Loucy (cell line): ENCODE results near the gene PRTG.

Experiments used
- H2AFZ ChIP-seq: fragments of 200-600 bp; sonication (generic); 2 replicates; pipeline ENCODE4 v1.6.0; 2016; ENCODE audit warnings: antibody characterized with exemption, mild to moderate bottlenecking, low read length, moderate library complexity
- H3F3A ChIP-seq: fragments of 200-600 bp; 2 replicates; pipeline ENCODE4 v1.6.0; 2016; ENCODE audit warnings: antibody characterized with exemption, low read depth, mild to moderate bottlenecking
- H3K27me3 ChIP-seq: fragments of 200-600 bp; sonication (generic); 2 replicates; pipeline ENCODE4 v1.6.1; 2014; ENCODE audit warnings: low read length, mild to moderate bottlenecking; ENCODE audit not compliant: insufficient read depth, poor library complexity, severe bottlenecking
- H3K36me3 ChIP-seq: fragments of 200-600 bp; sonication (generic); 2 replicates; pipeline ENCODE4 v1.6.1; 2016; ENCODE audit warnings: low read length; ENCODE audit not compliant: insufficient read depth
- H3K4me1 ChIP-seq: fragments of 200-600 bp; sonication (generic); 2 replicates; pipeline ENCODE4 v1.5.1; 2014; ENCODE audit warnings: low read length, mild to moderate bottlenecking; ENCODE audit not compliant: insufficient read depth, poor library complexity, severe bottlenecking
- H3K4me2 ChIP-seq: fragments of 200-600 bp; sonication (generic); 2 replicates; pipeline ENCODE4 v1.6.0; 2014; ENCODE audit warnings: antibody characterized with exemption, low read length, low read depth, mild to moderate bottlenecking; ENCODE audit not compliant: poor library complexity, severe bottlenecking
- H3K4me3 ChIP-seq: fragments of 200-600 bp; sonication (generic); 2 replicates; pipeline ENCODE4 v1.5.1; 2014; ENCODE audit warnings: low read length, mild to moderate bottlenecking, mixed read lengths; ENCODE audit not compliant: poor library complexity, severe bottlenecking
- H3K79me2 ChIP-seq: fragments of 200-600 bp; sonication (generic); 2 replicates; pipeline ENCODE4 v1.6.1; 2014; ENCODE audit warnings: low read length; ENCODE audit not compliant: insufficient read depth
- H3K9ac ChIP-seq: fragments of 200-600 bp; sonication (generic); 2 replicates; pipeline ENCODE4 v1.6.0; 2014; ENCODE audit warnings: mild to moderate bottlenecking, low read depth, low read length, moderate library complexity; ENCODE audit not compliant: poor library complexity, severe bottlenecking
- H3K9me2 ChIP-seq: fragments of 200-600 bp; sonication (generic); replicated peaks from 2 replicates; pipeline ENCODE4 v1.6.1; 2016; ENCODE audit warnings: low read depth, low read length, mixed read lengths
- H3K9me3 ChIP-seq: fragments of 200-600 bp; sonication (generic); 2 replicates; pipeline ENCODE4 v1.6.1; 2014; ENCODE audit warnings: mild to moderate bottlenecking, antibody characterized with exemption, low read length, low read depth; ENCODE audit not compliant: insufficient read depth
- H4K20me1 ChIP-seq: fragments of 200-600 bp; sonication (generic); 2 replicates; pipeline ENCODE4 v1.6.0; 2014; ENCODE audit warnings: antibody characterized with exemption, low read length, mild to moderate bottlenecking; ENCODE audit not compliant: insufficient read depth, poor library complexity, severe bottlenecking
- EZH2phosphoT487 ChIP-seq: fragments of 200-600 bp; IDR thresholded peaks from 2 replicates; pipeline ENCODE4 v1.6.1; 2018; ENCODE audit warnings: antibody characterized with exemption, mild to moderate bottlenecking, moderate library complexity, borderline replicate concordance
- TF ChIP-seq, protein P1 (sequence below): fragments of 200-600 bp; sonication (generic); conservative IDR thresholded peaks from 2 replicates; pipeline ENCODE4 v1.5.1; 2014; ENCODE audit warnings: mild to moderate bottlenecking, antibody characterized with exemption, low read length

The PRTG gene

DNA sequence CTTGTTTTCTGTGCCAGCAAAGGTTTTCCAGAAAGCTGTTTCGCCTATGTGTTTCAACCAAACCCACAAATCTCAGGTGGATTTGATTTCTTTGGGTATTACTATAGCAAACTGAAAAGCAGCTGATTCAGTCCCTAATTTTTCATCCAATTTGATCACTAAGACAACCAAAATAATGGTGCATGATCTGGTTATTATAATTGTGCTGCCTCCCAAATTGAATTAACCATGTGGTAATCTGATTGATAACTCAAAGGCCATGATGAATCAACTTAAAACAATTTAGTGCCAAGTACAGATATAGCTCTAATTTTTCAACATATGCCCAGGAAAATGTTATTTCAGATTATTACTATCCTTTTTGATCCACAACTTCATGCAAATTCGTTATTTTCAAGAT lies 30.6 kb downstream of the PRTG start:
- Histone ChIP-seq H3K4me2 (no peak overlapping the region), H3K36me3 (no peaks in the 10 kb centered on the region), H3K4me3 (no peak overlapping the region), H3K27me3 (no peaks in the 10 kb centered on the region), H4K20me1 (no peaks in the 10 kb centered on the region), H3K9ac (no peak overlapping the region), H2AFZ (no peak overlapping the region), H3F3A (no peaks in the 10 kb centered on the region), H3K9me2 (no peaks in the 10 kb centered on the region), H3K79me2 (no peaks in the 10 kb centered on the region), H3K4me1 (peaks cover 5% of the 10 kb centered on the region), H3K9me3 (no peaks in the 10 kb centered on the region)
- TF ChIP-seq, protein P1, sequence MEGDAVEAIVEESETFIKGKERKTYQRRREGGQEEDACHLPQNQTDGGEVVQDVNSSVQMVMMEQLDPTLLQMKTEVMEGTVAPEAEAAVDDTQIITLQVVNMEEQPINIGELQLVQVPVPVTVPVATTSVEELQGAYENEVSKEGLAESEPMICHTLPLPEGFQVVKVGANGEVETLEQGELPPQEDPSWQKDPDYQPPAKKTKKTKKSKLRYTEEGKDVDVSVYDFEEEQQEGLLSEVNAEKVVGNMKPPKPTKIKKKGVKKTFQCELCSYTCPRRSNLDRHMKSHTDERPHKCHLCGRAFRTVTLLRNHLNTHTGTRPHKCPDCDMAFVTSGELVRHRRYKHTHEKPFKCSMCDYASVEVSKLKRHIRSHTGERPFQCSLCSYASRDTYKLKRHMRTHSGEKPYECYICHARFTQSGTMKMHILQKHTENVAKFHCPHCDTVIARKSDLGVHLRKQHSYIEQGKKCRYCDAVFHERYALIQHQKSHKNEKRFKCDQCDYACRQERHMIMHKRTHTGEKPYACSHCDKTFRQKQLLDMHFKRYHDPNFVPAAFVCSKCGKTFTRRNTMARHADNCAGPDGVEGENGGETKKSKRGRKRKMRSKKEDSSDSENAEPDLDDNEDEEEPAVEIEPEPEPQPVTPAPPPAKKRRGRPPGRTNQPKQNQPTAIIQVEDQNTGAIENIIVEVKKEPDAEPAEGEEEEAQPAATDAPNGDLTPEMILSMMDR: no peak
- no peak for TF ChIP-seq EZH2phosphoT487

DNA sequence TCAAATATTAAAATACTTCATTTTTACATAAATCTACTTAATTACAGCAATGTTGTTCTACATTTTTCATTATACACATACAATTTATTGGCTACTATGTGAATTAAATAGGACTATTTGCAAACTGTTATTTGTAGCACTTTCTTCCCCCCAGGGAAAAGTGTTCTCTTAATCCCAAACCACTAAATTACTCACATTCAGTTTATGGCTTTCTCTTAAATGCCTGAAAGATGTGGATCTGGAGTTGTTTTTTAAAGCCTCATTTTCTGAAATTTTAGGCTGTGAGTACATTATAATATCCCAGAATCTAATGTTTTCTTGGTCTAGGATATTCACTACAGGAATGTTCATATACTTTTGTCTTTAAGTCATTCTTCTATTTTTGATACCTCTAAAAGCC lies 32.7 kb downstream of the PRTG start:
- no peaks in the 10 kb centered on the region for H3K79me2 ChIP-seq
- H3F3A ChIP-seq: no peaks in the 10 kb centered on the region

DNA sequence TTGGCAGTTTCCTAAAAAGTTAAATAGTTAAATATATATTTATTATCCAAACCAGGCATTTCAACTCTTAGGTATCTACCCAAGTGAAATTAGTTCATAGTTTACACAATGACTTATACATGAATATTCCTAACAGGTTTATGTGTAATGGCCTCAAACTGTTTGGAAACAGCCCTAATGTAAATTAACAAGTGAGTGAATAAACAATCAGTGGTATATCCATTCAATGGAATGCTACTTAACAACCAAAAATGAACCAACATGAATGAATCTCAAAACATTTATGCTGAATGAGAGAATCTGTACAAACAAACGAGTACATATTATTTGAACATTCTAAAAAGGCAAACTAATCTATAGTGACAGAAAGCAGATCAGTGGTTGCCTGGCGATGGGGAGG lies 33.5 kb downstream of the PRTG start:
- Histone ChIP-seq H3K4me1 (peaks cover 5% of the 10 kb centered on the region), H4K20me1 (no peaks in the 10 kb centered on the region), H3K36me3 (no peaks in the 10 kb centered on the region), H3F3A (no peaks in the 10 kb centered on the region), H3K9me3 (no peaks in the 10 kb centered on the region), H3K79me2 (no peaks in the 10 kb centered on the region), H3K9ac (no peak overlapping the region), H3K9me2 (no peaks in the 10 kb centered on the region), H3K4me3 (no peak overlapping the region), H2AFZ (no peak overlapping the region), H3K4me2 (no peak overlapping the region), H3K27me3 (no peaks in the 10 kb centered on the region)
- TF ChIP-seq, protein P1: no peak
- TF ChIP-seq EZH2phosphoT487: no peak

More for the DNA sequence above, 32.7 kb downstream of the PRTG start:
- H3K9me2 ChIP-seq: no peaks in the 10 kb centered on the region
- H3K36me3 ChIP-seq: no peaks in the 10 kb centered on the region
- peak overlapping the region; percentile 7 for H3K4me2 ChIP-seq
- H4K20me1 ChIP-seq: no peaks in the 10 kb centered on the region
- no peak overlapping the region for H3K4me3 ChIP-seq
- H2AFZ ChIP-seq: no peak overlapping the region
- no peaks in the 10 kb centered on the region for H3K9me3 ChIP-seq
- TF ChIP-seq EZH2phosphoT487: no peak
- TF ChIP-seq, protein P1: no peak
- H3K9ac ChIP-seq: no peak overlapping the region
- peaks cover 5% of the 10 kb centered on the region for H3K4me1 ChIP-seq
- H3K27me3 ChIP-seq: no peaks in the 10 kb centered on the region
